Adrenal gland (tissue), 12 donors: Measurements from ENCODE around the gene RAP1A. TPM values are rescaled to one million over a fixed set of nuclear protein-coding genes. Genes with fewer than 3 reads are reported as not detected.

Source experiments
- DNase-seq, 7 donors: peaks; one replicate each; pipeline ENCODE4 v3.0.0-alpha.2; 2019 to 2020
- H3K27ac ChIP-seq, 5 donors: fragments of 200-600 bp; sonication (generic) in 4 of 5; 1 replicate in 3 of 5; 2 replicates in 2 of 5; pipeline versions ENCODE4 v1.5.1 to v1.8.0; 2016 to 2020; ENCODE audit warnings: mild to moderate bottlenecking in 1 of 5
- H3K27me3 ChIP-seq: fragments of 200-600 bp; 2 replicates; pipeline ENCODE4 v1.8.0; 2021
- H3K36me3 ChIP-seq, 2 donors: fragments of 200-600 bp; replicated peaks in 1 of 2; 1 replicate in 1 of 2; 2 replicates in 1 of 2; pipeline versions ENCODE4 v1.5.1 to v1.8.0; 2018 to 2022
- H3K4me1 ChIP-seq, 2 donors: fragments of 200-600 bp; replicated peaks in 1 of 2; 1 replicate in 1 of 2; 2 replicates in 1 of 2; pipeline versions ENCODE4 v1.5.1 to v1.8.0; 2018 to 2021
- H3K4me3 ChIP-seq, 4 donors: fragments of 200-600 bp; sonication (generic) in 3 of 4; one replicate each; pipeline ENCODE4 v1.5.1; 2016 to 2018
- H3K9me3 ChIP-seq, 3 donors: fragments of 200-600 bp; sonication (generic) in 1 of 3; replicated peaks in 1 of 3; 1 replicate in 2 of 3; 2 replicates in 1 of 3; pipeline versions ENCODE4 v1.5.1 to v1.8.0; 2016 to 2021
- POLR2A ChIP-seq, 2 donors: fragments of 450-650 bp; IDR thresholded peaks; one replicate each; pipeline ENCODE4 v1.6.1; 2017; ENCODE audit warnings: antibody characterized with exemption in 2 of 2, mild to moderate bottlenecking in 2 of 2, moderate library complexity in 1 of 2
- WGBS, 4 donors: extraction: QIAGEN DNeasy Blood & Tissue Kit in 2 of 4; methylation state at CpG; one replicate each; pipeline versions ENCODE4 v1.1.5 to v1.1.7; 2013 to 2017; 5-methylcytosine and 5-hydroxymethylcytosine counted together
- intact Hi-C, 2 donors: fragments of 100-400 bp; cut with DNase I; formaldehyde crosslinking; loops; one replicate each; pipeline versions ENCODE4 v1.14.1 to v1.15.0; 2022 to 2023
- polyA plus RNA-seq, 3 donors: library from polyadenylated mRNA; stranded (reverse); fragments of 200-250 nt in 2 of 3; fragments of 350-450 nt in 1 of 3; fragmentation: Illumina TruSeq in 1 of 3; extraction: RNeasy Lipid Tissue Mini Kit (QIAGEN cat#74804) in 1 of 3; gene quantifications; one replicate each; pipeline ENCODE4 v1.2.3, GENCODE V29; 2013 to 2014
- total RNA-seq, 9 donors: library from RNA; depleted of rRNA in 4 of 9; stranded (reverse); fragments of >200 nt in 4 of 9; fragments of 120-200 nt in 1 of 9; fragmentation: NEBNext Ultra II Directional in 1 of 9; extraction: Animal tissue kit (Norgen Biotek cat#: 25700) in 1 of 9; gene quantifications; one replicate each; pipeline versions ENCODE4 v1.1.0 to v1.2.4, GENCODE V29; 2013 to 2023
- TF ChIP-seq, protein P1 (sequence below), 6 experiments: fragments of 450-650 bp in 4 of 6; fragments of 200-600 bp in 2 of 6; sonication (generic) in 1 of 6; IDR thresholded peaks; 1 replicate in 5 of 6; 2 replicates in 1 of 6; pipeline versions ENCODE4 v1.5.1 to v1.8.0; 2016 to 2021; ENCODE audit warnings: antibody characterized with exemption in 6 of 6, mild to moderate bottlenecking in 2 of 6, moderate library complexity in 1 of 6
- donor health status: healthy with polysubstance abuse.
- donor health status: Bipolar disorder and iron deficiency.
- donor health status: DM: yes; HTN: yes; CAD: no.
- donor health status: DM: no; HTN: no; CAD: no.
- donor health status: DM: no; HTN: no; CAD: no.
- donor health status: DM: yes; HTN: yes; CAD: no.

The RAP1A gene
- total and polyA plus RNA-seq, 12 donors: 23.1 to 157 (median 60.2) TPM

DNA sequence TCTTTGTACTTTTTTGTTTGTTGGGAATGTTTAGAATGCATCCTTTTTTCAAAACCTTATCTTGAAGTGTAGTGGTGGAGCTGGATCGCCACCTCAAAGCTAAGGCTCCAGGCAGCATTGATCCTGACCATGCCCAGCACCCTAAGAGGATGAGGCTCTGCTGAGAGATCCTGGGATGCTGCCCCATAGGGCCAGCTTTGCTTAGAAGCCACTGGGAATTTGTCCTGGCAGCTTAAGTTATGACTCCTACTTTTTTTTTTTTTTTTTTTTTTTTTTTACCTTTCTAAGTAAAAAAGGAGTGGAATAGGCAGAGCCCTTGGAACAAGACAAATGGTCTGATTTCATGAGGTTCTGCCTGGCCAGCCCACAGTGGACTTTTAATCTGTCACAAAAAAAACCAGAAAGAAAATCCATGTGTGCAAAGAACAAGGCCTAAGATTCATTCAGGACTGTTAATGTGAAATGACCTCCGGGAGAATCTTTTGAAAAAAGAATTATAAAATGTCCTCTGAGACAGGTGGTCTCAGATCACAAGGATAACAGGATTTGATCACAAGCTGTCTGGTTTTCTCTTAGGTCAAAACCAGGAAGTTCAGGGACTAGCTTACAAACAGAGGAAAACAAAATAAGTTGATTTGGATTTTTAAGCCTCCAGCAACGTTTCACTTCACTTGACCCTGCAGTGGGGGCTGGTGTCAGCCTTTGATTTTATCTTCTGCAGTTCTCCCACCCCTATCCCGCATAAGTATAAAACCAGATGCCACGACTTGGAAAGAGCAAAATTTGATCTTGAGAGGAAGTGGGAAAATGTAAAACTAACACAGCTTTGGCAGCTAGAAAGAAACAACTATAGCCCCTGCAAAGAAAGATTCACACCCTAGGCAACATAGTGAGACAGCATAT lies 25.9 kb upstream of the RAP1A start:
- intact Hi-C loops: no loop called here
- 57 to 67% (median 60%) methylated on average over 5 of the region's 5 CpGs for WGBS, 4 donors
- Histone ChIP-seq H3K36me3 (no peaks in the 10 kb centered on the region), H3K9me3 (no peaks in the 10 kb centered on the region), H3K4me1 (peaks cover 10 to 21% of the 10 kb centered on the region in 2 donors), H3K27me3 (no peaks in the 10 kb centered on the region), H3K4me3 (no peak overlapping the region), H3K27ac (peak overlapping the region in 2 of 5 donors; percentile 28 to 84)
- TF ChIP-seq, protein P1, sequence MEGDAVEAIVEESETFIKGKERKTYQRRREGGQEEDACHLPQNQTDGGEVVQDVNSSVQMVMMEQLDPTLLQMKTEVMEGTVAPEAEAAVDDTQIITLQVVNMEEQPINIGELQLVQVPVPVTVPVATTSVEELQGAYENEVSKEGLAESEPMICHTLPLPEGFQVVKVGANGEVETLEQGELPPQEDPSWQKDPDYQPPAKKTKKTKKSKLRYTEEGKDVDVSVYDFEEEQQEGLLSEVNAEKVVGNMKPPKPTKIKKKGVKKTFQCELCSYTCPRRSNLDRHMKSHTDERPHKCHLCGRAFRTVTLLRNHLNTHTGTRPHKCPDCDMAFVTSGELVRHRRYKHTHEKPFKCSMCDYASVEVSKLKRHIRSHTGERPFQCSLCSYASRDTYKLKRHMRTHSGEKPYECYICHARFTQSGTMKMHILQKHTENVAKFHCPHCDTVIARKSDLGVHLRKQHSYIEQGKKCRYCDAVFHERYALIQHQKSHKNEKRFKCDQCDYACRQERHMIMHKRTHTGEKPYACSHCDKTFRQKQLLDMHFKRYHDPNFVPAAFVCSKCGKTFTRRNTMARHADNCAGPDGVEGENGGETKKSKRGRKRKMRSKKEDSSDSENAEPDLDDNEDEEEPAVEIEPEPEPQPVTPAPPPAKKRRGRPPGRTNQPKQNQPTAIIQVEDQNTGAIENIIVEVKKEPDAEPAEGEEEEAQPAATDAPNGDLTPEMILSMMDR (IDR thresholded peaks at IDR 0.05): no peak
- no peak for TF ChIP-seq POLR2A (IDR thresholded peaks at IDR 0.05)
- DNase-seq: no peak

DNA sequence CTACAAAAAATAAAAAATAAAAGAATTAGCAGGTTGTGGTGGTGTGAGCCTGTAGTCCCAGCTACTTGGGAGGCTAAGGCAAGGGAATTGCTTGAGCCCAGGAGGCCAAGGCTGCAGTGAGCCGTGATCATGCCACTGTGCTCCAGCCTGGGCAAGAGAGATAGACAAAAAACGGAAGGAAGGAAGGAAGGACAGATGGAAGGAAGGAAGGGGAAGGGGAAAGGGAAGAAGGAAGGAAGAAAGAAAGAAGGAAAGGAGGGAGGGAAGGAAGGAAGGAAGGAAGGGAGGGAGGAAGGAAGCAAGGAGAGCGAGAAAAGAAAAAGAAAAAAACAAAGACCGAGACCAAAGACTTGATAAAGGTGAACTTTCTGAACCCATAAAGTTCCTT lies 25.3 kb upstream of the RAP1A start:
- intact Hi-C loops: no loop called here
- TF ChIP-seq POLR2A (IDR thresholded peaks at IDR 0.05): no peak
- TF ChIP-seq, protein P1 (IDR thresholded peaks at IDR 0.05): no peak
- Histone ChIP-seq H3K27ac (no peak overlapping the region), H3K4me3 (no peak overlapping the region), H3K4me1 (peaks cover 10 to 21% of the 10 kb centered on the region in 2 donors), H3K27me3 (no peaks in the 10 kb centered on the region), H3K9me3 (no peaks in the 10 kb centered on the region), H3K36me3 (no peaks in the 10 kb centered on the region)
- no peak for DNase-seq
- 71 to 84% (median 78%) methylated on average over 4 of the region's 4 CpGs for WGBS, 4 donors

DNA sequence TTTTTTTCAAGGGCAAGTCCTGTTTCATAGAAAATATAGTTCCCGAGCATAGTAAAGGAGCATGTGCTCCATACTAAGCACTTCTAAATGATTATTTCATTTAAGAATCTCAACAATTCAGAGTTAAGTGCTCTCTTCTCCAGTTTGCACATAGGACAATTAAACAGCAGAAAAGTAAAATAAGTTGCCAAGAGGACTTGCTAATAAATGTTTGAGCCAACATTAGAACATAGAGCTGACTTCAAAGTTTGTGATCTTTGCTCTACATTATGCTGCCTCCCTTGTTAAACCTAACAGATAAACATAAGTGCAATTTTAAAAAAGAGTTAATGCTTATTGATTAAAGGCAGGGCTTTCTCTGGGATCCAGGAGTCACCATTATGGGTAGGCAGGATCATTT lies 23.8 kb upstream of the RAP1A start:
- intact Hi-C loops: no loop called here
- H3K27me3 ChIP-seq: no peaks in the 10 kb centered on the region
- TF ChIP-seq, protein P1 (IDR thresholded peaks at IDR 0.05): no peak
- TF ChIP-seq POLR2A (IDR thresholded peaks at IDR 0.05): no peak
- no peaks in the 10 kb centered on the region for H3K9me3 ChIP-seq
- DNase-seq: no peak
- H3K4me1 ChIP-seq: peaks cover 10 to 21% of the 10 kb centered on the region in 2 donors
- H3K4me3 ChIP-seq: no peak overlapping the region
- H3K27ac ChIP-seq: no peak overlapping the region
- H3K36me3 ChIP-seq: no peaks in the 10 kb centered on the region
- 84 to 91% (median 89%) methylated on average over 1 of the region's 1 CpG for WGBS, 4 donors

DNA sequence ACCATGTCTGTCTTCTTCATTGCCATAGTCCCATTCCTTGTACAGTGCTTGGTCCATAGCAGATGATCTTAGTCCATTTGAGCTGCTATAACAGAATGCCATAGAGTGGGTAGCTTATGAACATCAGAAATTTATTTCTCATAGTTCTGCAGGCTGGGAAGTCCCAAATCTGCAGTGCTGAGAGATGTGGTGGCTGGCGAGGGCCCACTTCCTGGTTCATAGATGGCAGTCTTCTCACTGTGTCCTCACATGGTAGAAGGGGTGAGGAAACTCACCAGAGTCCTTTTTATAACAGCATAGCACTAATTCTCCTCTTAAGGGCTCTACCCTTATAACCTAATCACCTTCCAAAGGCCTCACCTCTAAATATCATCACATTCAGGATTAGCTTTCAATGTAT lies 23.1 kb upstream of the RAP1A start:
- Histone ChIP-seq H3K4me3 (no peak overlapping the region), H3K4me1 (peaks cover 10 to 21% of the 10 kb centered on the region in 2 donors), H3K9me3 (no peaks in the 10 kb centered on the region), H3K27ac (no peak overlapping the region), H3K27me3 (no peaks in the 10 kb centered on the region), H3K36me3 (no peaks in the 10 kb centered on the region)
- no peak for TF ChIP-seq POLR2A (IDR thresholded peaks at IDR 0.05)
- TF ChIP-seq, protein P1 (IDR thresholded peaks at IDR 0.05): no peak
- 86 to 100% (median 90%) methylated on average over 1 of the region's 1 CpG for WGBS, 4 donors
- intact Hi-C loops: no loop called here
- no peak for DNase-seq
